T-helper 9 cell (primary cell): ENCODE measurements around the gene CXCL17.

ENCODE experiments used
- DNase-seq: peaks from one replicate; pipeline ENCODE4 v3.0.0-alpha.2; 2020

Gene CXCL17

DNA sequence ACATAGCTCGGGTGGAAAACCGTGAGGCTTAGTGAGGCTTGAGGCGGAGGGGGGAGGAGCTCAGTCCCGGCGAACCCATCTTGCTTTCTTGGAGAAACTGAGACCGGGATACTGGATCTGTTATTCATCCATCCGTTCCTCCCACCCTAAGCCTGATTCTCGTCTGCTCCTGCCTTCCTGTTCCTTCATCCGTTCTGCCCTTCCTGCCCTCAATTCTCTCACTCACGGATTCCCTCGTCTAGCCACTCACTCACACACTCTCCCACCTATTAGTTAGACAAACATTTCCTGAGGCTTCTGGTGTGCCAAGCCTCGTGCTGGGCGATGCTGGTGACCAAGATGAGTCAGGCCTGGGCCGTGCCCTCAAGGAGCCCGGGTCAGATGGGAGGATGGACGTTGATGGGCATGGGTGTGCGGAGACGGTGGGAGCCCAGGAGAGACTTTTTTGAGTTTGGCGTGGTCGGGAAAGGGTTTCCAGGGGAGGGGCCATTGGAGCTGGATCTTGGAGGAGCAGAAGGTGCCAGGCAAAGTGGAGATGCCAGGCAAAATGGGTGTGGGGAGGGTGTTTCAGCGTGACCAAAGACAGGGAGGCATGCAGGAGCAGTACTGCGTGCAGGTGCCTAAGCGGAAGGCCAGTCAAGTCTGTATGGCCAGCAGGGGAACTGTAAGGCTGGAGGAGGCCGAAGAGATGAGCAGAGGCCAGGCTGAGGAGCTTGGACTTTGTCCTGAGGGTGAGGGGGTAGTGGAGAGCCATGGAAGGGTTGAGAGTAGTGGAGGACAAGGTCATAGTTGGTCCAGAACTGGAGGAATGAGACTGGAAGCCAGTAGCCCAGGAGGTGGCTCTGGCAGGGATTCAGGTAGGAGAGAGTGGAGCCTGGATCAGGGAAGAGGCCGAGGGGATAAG is 45.2 kb downstream of the CXCL17 start:
- no peak for DNase-seq

DNA sequence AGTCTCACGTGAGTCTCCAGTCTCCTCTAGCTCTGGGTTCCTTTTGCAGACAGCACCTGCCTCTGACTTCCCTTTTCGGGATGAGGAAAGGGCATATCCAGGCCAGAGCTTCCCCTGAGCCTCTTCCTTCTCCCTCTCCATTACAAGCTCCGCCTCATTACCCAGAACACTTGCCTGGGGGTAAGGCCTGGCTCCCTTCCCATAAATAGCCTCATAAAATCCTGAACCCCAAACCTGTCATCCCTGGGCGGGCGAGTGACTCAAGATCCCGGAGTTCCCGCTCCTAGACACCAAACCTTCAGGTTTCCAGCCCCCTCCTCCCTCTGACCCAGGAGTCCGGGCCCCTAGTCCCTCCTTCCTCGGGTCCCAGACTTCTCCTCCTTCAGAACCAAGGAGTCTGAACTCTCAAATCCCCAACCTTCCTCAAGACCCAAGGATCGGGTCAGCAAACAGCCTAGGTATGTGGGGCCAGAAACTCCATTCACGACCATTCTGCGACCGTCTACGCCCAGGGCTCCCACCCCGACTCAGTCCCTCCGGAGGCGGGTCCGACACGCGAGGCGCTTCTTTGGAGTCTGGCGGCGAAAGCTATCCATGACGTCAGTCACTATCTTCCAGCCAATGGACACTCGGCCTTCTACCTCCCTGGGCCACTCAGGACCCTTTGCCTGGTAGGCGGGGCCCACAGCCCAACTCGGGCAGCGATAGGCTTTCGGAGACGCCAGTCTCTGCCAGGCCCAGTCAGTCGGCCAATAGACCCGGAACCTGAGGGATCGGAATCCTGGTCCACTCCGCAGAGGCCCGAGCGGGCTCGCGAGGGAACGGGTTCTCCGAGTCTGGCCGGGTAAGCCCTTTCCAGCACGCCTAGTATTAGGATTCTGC is 46.1 kb downstream of the CXCL17 start:
- peak; percentile 78 for DNase-seq

- no peak for DNase-seq
These were observed 48.0 kb downstream of the CXCL17 start for GRCh38 chr19:42394751-42395150.

DNA sequence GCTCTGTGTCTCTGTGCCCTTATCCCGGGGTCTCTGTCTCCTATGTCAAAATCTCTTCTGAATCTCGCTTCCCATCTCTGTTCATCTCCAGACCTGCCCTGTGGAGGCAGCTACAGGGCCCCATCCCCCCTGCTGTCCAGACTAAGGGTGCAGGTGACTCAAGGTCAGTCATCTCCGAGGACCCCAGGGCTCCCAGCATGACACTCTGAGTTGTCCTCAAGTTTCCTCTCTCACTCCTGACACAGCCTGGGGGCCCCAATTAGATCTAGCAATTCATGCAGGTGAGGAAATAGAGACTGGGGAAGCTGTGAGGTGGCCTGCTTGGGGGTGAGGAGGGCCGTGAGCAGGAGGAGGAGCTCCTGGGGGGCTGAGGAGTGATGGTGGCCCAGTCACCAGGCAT is 50.6 kb downstream of the CXCL17 start:
- no peak for DNase-seq

GRCh38 chr19:42389899-42390298 is 52.8 kb downstream of the CXCL17 start, which contains the start of gene CNFN:
TSS of gene CNFN (minus strand) at chr19:42390297. CDS start at chr19:42389037, 1,260 bp downstream.
- DNase-seq: no peak

DNA sequence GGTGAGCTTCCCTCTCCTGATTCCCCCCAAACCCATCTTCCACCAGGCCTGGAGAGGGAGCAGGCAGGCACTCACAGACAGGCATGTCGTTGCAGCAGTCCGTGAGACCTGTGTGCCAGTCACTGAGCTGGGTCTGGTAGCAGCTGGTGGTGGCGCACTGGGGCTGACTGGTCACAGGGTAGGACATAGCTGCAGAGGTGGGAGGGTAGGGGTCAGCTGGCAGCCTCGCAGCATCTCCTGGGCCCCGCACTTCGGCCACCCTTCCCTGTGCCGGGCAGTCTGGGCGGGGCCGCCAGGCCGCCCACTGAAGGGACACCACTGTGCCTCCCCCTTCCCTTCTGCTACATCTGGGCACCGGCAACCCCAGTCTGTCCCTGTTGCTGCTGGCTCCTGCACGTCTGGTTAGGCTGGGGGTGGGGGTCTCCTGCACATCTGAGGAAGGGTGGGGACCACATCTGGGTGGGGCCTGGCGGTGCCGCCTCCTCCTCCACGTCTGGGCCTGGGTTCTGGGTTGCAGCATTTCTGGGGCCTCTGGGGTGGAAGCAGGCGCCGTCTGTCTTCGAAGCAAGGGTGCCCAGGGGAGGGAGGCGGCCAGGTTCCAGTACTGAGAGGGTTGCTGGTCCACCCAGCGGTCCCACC is 53.8 kb downstream of the CXCL17 start:
- no peak for DNase-seq

GRCh38 chr19:42386974-42387707 is 55.6 kb downstream of the CXCL17 start:
- peak; percentile 55 for DNase-seq

GRCh38 chr19:42380155-42380554 is 62.6 kb downstream of the CXCL17 start:
- no peak for DNase-seq
